K562 (cell line): ENCODE measurements around the gene PTPRF. TPM values are rescaled to one million over a fixed set of nuclear protein-coding genes. Genes with fewer than 3 reads are reported as not detected.

Experiments
- ATAC-seq: fragments of 200-7000 bp; cut with Tn5 transposase; 3 replicates; pipeline ENCODE4 v1.9.1; 2020; ENCODE audit warnings: moderate library complexity
- BruUV-seq: library from RNA; stranded (reverse); fragments of 400-500 nt; replicated peaks from 2 replicates; lab custom pipeline; 2021; lab: Mats Ljungman, UMichigan
- CTCF ChIA-PET: fragments of 300-600 bp; formaldehyde crosslinking; extraction: SDS; loops from one replicate; lab custom pipeline; 2021; ENCODE audit warnings: low intra/inter-chr PET ratio; lab: Yijun Ruan, JAX
- POLR2A ChIA-PET: fragments of 300-600, 350-650 bp; sonication (Branson Sonifier 250); formaldehyde crosslinking; extraction: SDS; loops from one replicate; lab custom pipeline; 2021; ENCODE audit warnings: antibody characterized with exemption, inconsistent platforms; lab: Yijun Ruan, JAX
- DNase-seq, 4 experiments: peaks; one replicate each; pipeline versions ENCODE4 v3.0.0 to v3.0.0-alpha.2; 2011 to 2018; ENCODE audit warnings: low spot score in 3 of 4, mixed read lengths in 3 of 4; ENCODE audit errors: extremely low read depth in 1 of 4
- FAIRE-seq: peaks from 2 replicates; lab custom pipeline; 2011; peaks lifted over from hg19 to GRCh38; lab: Jason Lieb, UNC
- H2AFZ ChIP-seq: 2 replicates; pipeline ENCODE4 v1.6.0; 2011; ENCODE audit warnings: low read depth, low read length, control low read depth, inconsistent platforms
- H3K27ac ChIP-seq: fragments of 200-600 bp; 3 replicates; pipeline ENCODE4 v1.8.0; 2011; ENCODE audit warnings: low read depth, mild to moderate bottlenecking, control low read depth, inconsistent platforms, low read length, moderate library complexity, mixed read lengths; ENCODE audit errors: extremely low read depth
- H3K27me3 ChIP-seq, 2 experiments: fragments of 300-600 bp in 1 of 2; 2 replicates in 1 of 2; 3 replicates in 1 of 2; pipeline versions ENCODE4 v1.6.0 to v1.8.0; 2011; ENCODE audit warnings: inconsistent platforms in 2 of 2, low read length in 2 of 2, mild to moderate bottlenecking in 1 of 2, mixed read lengths in 1 of 2, moderate library complexity in 1 of 2; ENCODE audit not compliant: control insufficient read depth in 2 of 2, insufficient read depth in 2 of 2
- H3K36me3 ChIP-seq: fragments of 300-600 bp; 3 replicates; pipeline ENCODE4 v1.8.0; 2011; ENCODE audit warnings: mild to moderate bottlenecking, low read length, inconsistent platforms; ENCODE audit not compliant: control insufficient read depth, insufficient read depth
- H3K4me1 ChIP-seq, 2 experiments: fragments of 200-600 bp in 1 of 2; replicated peaks in 1 of 2; 2 replicates in 1 of 2; 3 replicates in 1 of 2; pipeline versions ENCODE4 v1.5.1 to v1.8.0; 2011; ENCODE audit warnings: inconsistent platforms in 2 of 2, low read length in 2 of 2, mild to moderate bottlenecking in 1 of 2, mixed read lengths in 1 of 2, moderate library complexity in 1 of 2; ENCODE audit not compliant: control insufficient read depth in 2 of 2, insufficient read depth in 2 of 2
- H3K4me2 ChIP-seq: 2 replicates; pipeline ENCODE4 v1.6.1; 2011; ENCODE audit warnings: low read length, control low read depth, inconsistent platforms, mixed read lengths; ENCODE audit not compliant: insufficient read depth
- H3K4me3 ChIP-seq: fragments of 200-600 bp; sonication (generic), shearing (Covaris generic); 2 replicates; pipeline ENCODE4 v1.5.1; 2016; ENCODE audit warnings: control low read depth, inconsistent platforms
- H3K79me2 ChIP-seq: fragments of 200-600 bp; 3 replicates; pipeline ENCODE4 v1.8.0; 2011; ENCODE audit warnings: low read length, inconsistent platforms; ENCODE audit not compliant: control insufficient read depth, insufficient read depth
- H3K9ac ChIP-seq, 2 experiments: 2 replicates each; pipeline versions ENCODE4 v1.6.0 to v1.6.1; 2011; ENCODE audit warnings: low read depth in 2 of 2, low read length in 2 of 2, control low read depth in 1 of 2, inconsistent platforms in 1 of 2, mild to moderate bottlenecking in 1 of 2, mixed read lengths in 1 of 2; ENCODE audit not compliant: insufficient read depth in 1 of 2
- H3K9me1 ChIP-seq: one replicate; pipeline ENCODE4 v1.6.0; 2011; ENCODE audit warnings: inconsistent platforms, mild to moderate bottlenecking, low read length, moderate library complexity; ENCODE audit not compliant: control insufficient read depth, insufficient read depth
- H3K9me3 ChIP-seq: replicated peaks from 2 replicates; pipeline ENCODE4 v1.5.1; 2011; ENCODE audit warnings: low read depth, low read length, inconsistent platforms; ENCODE audit not compliant: control insufficient read depth, insufficient read depth
- H4K20me1 ChIP-seq: replicated peaks from 2 replicates; pipeline ENCODE4 v1.6.1; 2011; ENCODE audit warnings: low read length, inconsistent platforms, mixed read lengths; ENCODE audit not compliant: control insufficient read depth, insufficient read depth
- CHAMP1 ChIP-seq: fragments of 450-650 bp; IDR thresholded peaks from 2 replicates; pipeline ENCODE4 v1.6.1; 2016; ENCODE audit warnings: mild to moderate bottlenecking
- CHCHD3 ChIP-seq: fragments of 250-450 bp; sonication (Bioruptor Pico); IDR thresholded peaks from 2 replicates; pipeline ENCODE4 v2.1.2; 2022; ENCODE audit warnings: mild to moderate bottlenecking
- DMBX1 ChIP-seq: fragments of 250-450 bp; sonication (Bioruptor Pico); IDR thresholded peaks from 2 replicates; pipeline ENCODE4 v1.8.0; 2022; ENCODE audit warnings: inconsistent platforms, mild to moderate bottlenecking, moderate library complexity, borderline replicate concordance
- EHMT2 ChIP-seq: fragments of 450-650 bp; IDR thresholded peaks from 2 replicates; pipeline ENCODE4 v1.6.1; 2018; ENCODE audit warnings: antibody characterized with exemption
- LEF1 ChIP-seq: fragments of 450-650 bp; IDR thresholded peaks from 2 replicates; pipeline ENCODE4 v1.6.1; 2016; ENCODE audit warnings: mild to moderate bottlenecking
- MIER1 ChIP-seq: fragments of 450-650 bp; IDR thresholded peaks from 2 replicates; pipeline ENCODE4 v1.6.1; 2016; ENCODE audit warnings: antibody characterized with exemption, mild to moderate bottlenecking, low read depth
- PBX2 ChIP-seq, 2 experiments: IDR thresholded peaks in 1 of 2; conservative IDR thresholded peaks in 1 of 2; 2 replicates each; pipeline ENCODE4 v1.6.1; 2016; ENCODE audit warnings: low read depth in 2 of 2, mild to moderate bottlenecking in 1 of 2, missing compliant biosample characterization in 1 of 2, missing genetic modification characterization in 1 of 2, moderate library complexity in 1 of 2
- PKNOX1 ChIP-seq: fragments of 450-650 bp; IDR thresholded peaks from 2 replicates; pipeline ENCODE4 v1.6.1; 2016
- SUPT5H ChIP-seq: fragments of 450-650 bp; IDR thresholded peaks from 2 replicates; pipeline ENCODE4 v1.6.1; 2016
- YY1 ChIP-seq, 3 experiments: IDR thresholded peaks; 2 replicates each; pipeline ENCODE4 v1.6.1; 2011; ENCODE audit warnings: low read length in 2 of 3, mild to moderate bottlenecking in 2 of 3, moderate library complexity in 2 of 3, borderline replicate concordance in 1 of 3, control low read depth in 1 of 3, low read depth in 1 of 3; ENCODE audit not compliant: insufficient read depth in 3 of 3, insufficient replicate concordance in 2 of 3, control insufficient read depth in 1 of 3, insufficient read length in 1 of 3; ENCODE audit errors: extremely low read depth in 1 of 3
- ZBTB17 ChIP-seq: fragments of 450-650 bp; formaldehyde crosslinking; IDR thresholded peaks from 2 replicates; pipeline ENCODE4 v1.4.0; 2020; ENCODE audit warnings: mild to moderate bottlenecking
- ZNF436 ChIP-seq: fragments of 250-450, 450-650 bp; sonication (Bioruptor Pico); formaldehyde crosslinking; IDR thresholded peaks from 2 replicates; pipeline ENCODE4 v1.7.0; 2020; ENCODE audit warnings: mild to moderate bottlenecking
- ZNF583 ChIP-seq: fragments of 250-450 bp; sonication (Bioruptor Pico); IDR thresholded peaks from 2 replicates; pipeline ENCODE4 v1.4.0; 2020
- ZSCAN29 ChIP-seq: fragments of 450-650 bp; IDR thresholded peaks from 2 replicates; pipeline ENCODE4 v1.6.1; 2017
- WGBS: fragments of 100-300 bp; shearing (Covaris generic); methylation state at CpG from one replicate; pipeline ENCODE4 v1.1.6; 2016; ENCODE audit warnings: low coverage, mixed read lengths; ENCODE audit not compliant: insufficient coverage; ENCODE audit errors: missing lambda C conversion rate; 5-methylcytosine and 5-hydroxymethylcytosine counted together
- in situ Hi-C: fragments of 300-500 bp; cut with MboI; formaldehyde crosslinking; loops from 4 replicates; pipeline ENCODE4 v1.15.0; 2018; ENCODE audit warnings: inconsistent platforms, mixed read lengths
- intact Hi-C: fragments of 100-400 bp; cut with micrococcal nuclease; formaldehyde crosslinking; loops from 2 replicates; pipeline ENCODE4 v1.14.2; 2022
- polyA plus RNA-seq, 8 experiments: library from polyadenylated mRNA; depleted of rRNA in 4 of 8; stranded (reverse) in 5 of 8; unstranded in 3 of 8; fragments of >200 nt; fragmentation: Nextera tagmentation in 2 of 8; fragmentation: Illumina TruSeq in 1 of 8; extraction: Ambion mirVana in 2 of 8; extraction: Trizol in 1 of 8; gene quantifications; 2 replicates each; pipeline versions ENCODE4 v1.2.1 to v1.2.3, GENCODE V29; 2011 to 2014; ENCODE audit warnings: inconsistent platforms in 1 of 8, missing spikeins in 1 of 8
- total RNA-seq, 7 experiments: library from RNA; depleted of rRNA in 6 of 7; stranded (reverse); fragments of >200 nt in 6 of 7; fragmentation: Illumina TruSeq in 2 of 7; extraction: Trizol in 2 of 7; gene quantifications; 2 replicates each; pipeline versions ENCODE4 v1.2.1 to v1.2.3, GENCODE V29; 2011 to 2021; ENCODE audit warnings: low replicate concordance in 1 of 7

PTPRF gene
- total and polyA plus RNA-seq, 9 of the 15 experiments (the other 6 are each of a cell fraction or from before 2014, with no cell fraction given) = 0.13 to 4.3 (median 1.1) TPM

GRCh38 chr1:43632135-43632670 lies 101.5 kb downstream of the PTPRF start (continued):
- TF ChIP-seq ZSCAN29 (no peak), CHAMP1 (no peak), CHCHD3 (CRISPR knock-in tag) (no peak), EHMT2 (peak; percentile 81), SUPT5H (no peak), MIER1 (peak; percentile 56; the same call in 1 of the 2 replicates), ZNF583 (CRISPR knock-in tag) (no peak)

GRCh38 chr1:43634721-43635120 lies 104.0 kb downstream of the PTPRF start:
- H3K9me3 ChIP-seq = no peaks in the 10 kb centered on the region
- WGBS = 2% methylated on average over 5 of the region's 5 CpGs
- H3K36me3 ChIP-seq = no peaks in the 10 kb centered on the region
- no peak overlapping the region for H3K9ac ChIP-seq
- in situ Hi-C loops (no loop called here), intact Hi-C loops (no loop called here)
- no peak for TF ChIP-seq ZNF436
- TF ChIP-seq ZBTB17 = no peak
- TF ChIP-seq YY1 (IDR thresholded peaks at IDR 0.05; ENCODE audit: borderline replicate concordance in 1 of 3, control insufficient read depth in 1 of 3, extremely low read depth in 1 of 3, insufficient read depth in 3 of 3, insufficient read length in 1 of 3, insufficient replicate concordance in 2 of 3, low read depth in 1 of 3, low read length in 2 of 3) = no peak
- no peak for TF ChIP-seq LEF1
- 0 out of 2 replicates have a peak, but pooled peaks have one; percentile 27 for TF ChIP-seq PKNOX1
- no peak for TF ChIP-seq PBX2 (CRISPR knock-in tag; IDR thresholded peaks at IDR 0.05; ENCODE audit: low read depth)
- TF ChIP-seq PBX2 (tag; conservative IDR thresholded peaks at IDR 0.05; ENCODE audit: low read depth) = no peak
- no peak for TF ChIP-seq DMBX1 (CRISPR knock-in tag)
- BruUV-seq = no TSS peak
- peak in 1 of 4 experiments; percentile 15 for DNase-seq
- no peaks in the 10 kb centered on the region for H3K9me1 ChIP-seq
- no peak for ATAC-seq
- H3K4me2 ChIP-seq = no peak overlapping the region
- no peaks in the 10 kb centered on the region for H3K79me2 ChIP-seq
- no peaks in the 10 kb centered on the region for H3K4me1 ChIP-seq
- H2AFZ ChIP-seq = no peak overlapping the region
- peaks cover 29 to 44% of the 10 kb centered on the region in 2 experiments for H3K27me3 ChIP-seq
- POLR2A ChIA-PET = no interaction called here
- no peaks in the 10 kb centered on the region for H4K20me1 ChIP-seq
- no peak overlapping the region for H3K27ac ChIP-seq
- CTCF ChIA-PET = no interaction called here
- FAIRE-seq = no peak
- no peak overlapping the region for H3K4me3 ChIP-seq
